AG04449 (cell line): ENCODE results near the gene EMCN.
"Not testable (repeated sequence)": the region's sequence is repeated elsewhere in the genome, so short reads cannot be mapped to it uniquely, and the experiment has no call there.

Experiments used
- CTCF ChIA-PET: fragments of 350-600 bp; formaldehyde crosslinking; extraction: SDS; loops from one replicate; lab custom pipeline; 2021; ENCODE audit warnings: antibody characterized with exemption; lab: Yijun Ruan, JAX
- POLR2A ChIA-PET: fragments of 400-600, 350-600 bp; formaldehyde crosslinking; extraction: SDS; loops from one replicate; lab custom pipeline; 2020; ENCODE audit warnings: antibody characterized with exemption, inconsistent platforms; lab: Yijun Ruan, JAX
- DNase-seq: peaks from one replicate; pipeline ENCODE4 v3.0.0-alpha.2; 2010; ENCODE audit warnings: low read depth, low spot score
- H3K4me3 ChIP-seq: 2 replicates; pipeline ENCODE4 v1.5.1; 2011; ENCODE audit warnings: low read depth, mild to moderate bottlenecking, control low read depth, low read length
- CTCF ChIP-seq: IDR thresholded peaks from one replicate; pipeline ENCODE4 v1.5.1; 2011; ENCODE audit warnings: mild to moderate bottlenecking, moderate library complexity, low read length, control low read depth, inconsistent platforms; ENCODE audit not compliant: insufficient read depth; ENCODE audit errors: missing control alignments

The EMCN gene

GRCh38 chr4:100356172-100356571, 161.7 kb downstream of the EMCN start:
- DNase-seq: no peak
- TF ChIP-seq CTCF: no peak
- ChIA-PET CTCF (no interaction called here), POLR2A (no interaction called here)
- H3K4me3 ChIP-seq: no peak overlapping the region

GRCh38 chr4:100352352-100352751, 165.5 kb downstream of the EMCN start:
- CTCF ChIA-PET, H3K4me3 ChIP-seq, POLR2A ChIA-PET, DNase-seq: not testable (repeated sequence)

- no peak for DNase-seq
- ChIA-PET CTCF (no interaction called here), POLR2A (no interaction called here)
- H3K4me3 ChIP-seq: no peak overlapping the region
- no peak for TF ChIP-seq CTCF
These were observed 169.3 kb downstream of the EMCN start for GRCh38 chr4:100348473-100348872.

GRCh38 chr4:100347241-100347640, 170.6 kb downstream of the EMCN start:
- ChIA-PET POLR2A (no interaction called here), CTCF (no interaction called here)
- DNase-seq: no peak
- no peak for TF ChIP-seq CTCF
- H3K4me3 ChIP-seq: no peak overlapping the region

DNA sequence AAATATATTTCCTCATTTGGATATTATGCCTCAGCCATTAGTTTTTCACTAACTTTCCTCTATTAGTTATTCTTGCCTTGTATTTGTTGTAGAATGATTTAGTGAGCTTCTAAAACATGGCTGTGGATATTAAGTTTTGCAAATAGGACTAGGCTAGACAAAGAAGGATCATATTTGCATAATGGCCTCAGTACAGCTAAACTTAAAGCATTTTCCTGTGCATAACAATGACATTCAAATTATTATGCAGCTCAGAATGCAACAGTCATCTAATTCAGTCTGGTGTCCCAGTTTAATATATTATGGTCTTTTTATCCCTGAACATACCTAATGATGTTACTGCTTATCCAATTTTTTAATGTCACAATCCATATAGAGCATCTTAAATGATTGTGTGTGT, 172.2 kb downstream of the EMCN start:
- no peak for TF ChIP-seq CTCF
- H3K4me3 ChIP-seq: no peak overlapping the region
- ChIA-PET POLR2A (interaction anchor here (0.6 kb wide), 1 partner anchor 1636 kb away, joined by 3 read pairs; no protein-coding TSS in a partner anchor), CTCF (no interaction called here)
- DNase-seq: no peak
